IMR-90 (cell line): ENCODE data around the gene C16orf74. TPM values are rescaled to one million over a fixed set of nuclear protein-coding genes. Genes with fewer than 3 reads are reported as not detected.

Experiments used
- ATAC-seq: fragments of 200-7000 bp; cut with Tn5 transposase; 2 replicates; pipeline ENCODE4 v1.9.1; 2020; ENCODE audit warnings: low read depth, mild to moderate bottlenecking, moderate library complexity
- BruUV-seq: library from RNA; stranded (reverse); fragments of 400-500 nt; replicated peaks from 2 replicates; lab custom pipeline; 2021; lab: Mats Ljungman, UMichigan
- CTCF ChIA-PET: fragments of 300-600 bp; formaldehyde crosslinking; extraction: SDS; loops from one replicate; lab custom pipeline; 2021; ENCODE audit warnings: antibody characterized with exemption; lab: Yijun Ruan, JAX
- POLR2A ChIA-PET: fragments of 300-600 bp; sonication (Branson Sonifier 250); formaldehyde crosslinking; loops from one replicate; lab custom pipeline; 2022; ENCODE audit warnings: antibody characterized with exemption; ENCODE audit not compliant: unreplicated experiment; lab: Charles Lee
- DNase-seq: peaks from one replicate; pipeline ENCODE4 v3.0.0; 2013
- H2AFZ ChIP-seq: replicated peaks from 2 replicates; pipeline ENCODE3; 2013; ENCODE audit warnings: low read length, mild to moderate bottlenecking; ENCODE audit not compliant: poor library complexity
- H2AK5ac ChIP-seq: 2 replicates; pipeline ENCODE4 v1.6.1; 2013; ENCODE audit warnings: low read depth, low read length, inconsistent platforms
- H2AK9ac ChIP-seq: replicated peaks from 2 replicates; pipeline ENCODE3; 2013; ENCODE audit warnings: mild to moderate bottlenecking, low read depth, low read length, moderate library complexity; ENCODE audit not compliant: poor library complexity
- H2BK120ac ChIP-seq: 2 replicates; pipeline ENCODE4 v1.6.1; 2013; ENCODE audit warnings: low read depth, low read length, inconsistent platforms
- H2BK15ac ChIP-seq: 3 replicates; pipeline ENCODE4 v1.6.1; 2013; ENCODE audit warnings: low read depth, low read length, inconsistent platforms
- H2BK20ac ChIP-seq: 2 replicates; pipeline ENCODE4 v1.6.1; 2013; ENCODE audit warnings: low read depth, mild to moderate bottlenecking, inconsistent platforms, low read length, moderate library complexity
- H2BK5ac ChIP-seq: 2 replicates; pipeline ENCODE4 v1.6.1; 2013; ENCODE audit warnings: mild to moderate bottlenecking, low read depth, low read length, inconsistent platforms; ENCODE audit not compliant: poor library complexity, severe bottlenecking
- H3K14ac ChIP-seq: replicated peaks from 2 replicates; pipeline ENCODE4 v1.6.1; 2013; ENCODE audit warnings: low read depth, low read length, inconsistent platforms
- H3K18ac ChIP-seq: 2 replicates; pipeline ENCODE4 v1.6.1; 2013; ENCODE audit warnings: low read depth, low read length, control low read depth
- H3K23ac ChIP-seq: 2 replicates; pipeline ENCODE4 v1.6.1; 2013; ENCODE audit warnings: low read depth, low read length, inconsistent platforms
- H3K27ac ChIP-seq: 2 replicates; pipeline ENCODE4 v1.5.1; 2013; ENCODE audit warnings: mild to moderate bottlenecking, control low read depth, low read length; ENCODE audit not compliant: insufficient read depth
- H3K27me3 ChIP-seq: 2 replicates; pipeline ENCODE4 v1.6.1; 2013; ENCODE audit warnings: low read length; ENCODE audit not compliant: control insufficient read depth, insufficient read depth
- H3K36me3 ChIP-seq: 2 replicates; pipeline ENCODE4 v1.6.1; 2013; ENCODE audit warnings: low read length, mixed read lengths; ENCODE audit not compliant: control insufficient read depth, insufficient read depth
- H3K4ac ChIP-seq: 2 replicates; pipeline ENCODE4 v1.6.1; 2013; ENCODE audit warnings: low read depth, low read length, inconsistent platforms
- H3K4me1 ChIP-seq: 2 replicates; pipeline ENCODE4 v1.6.1; 2013; ENCODE audit warnings: low read length, mixed read lengths; ENCODE audit not compliant: control insufficient read depth, insufficient read depth
- H3K4me2 ChIP-seq: 2 replicates; pipeline ENCODE4 v1.6.1; 2013; ENCODE audit warnings: low read depth, mild to moderate bottlenecking, control low read depth, low read length, moderate library complexity
- H3K4me3 ChIP-seq: 2 replicates; pipeline ENCODE4 v1.5.1; 2013; ENCODE audit warnings: low read depth, mild to moderate bottlenecking, control low read depth, low read length, moderate library complexity; ENCODE audit not compliant: insufficient read depth
- H3K56ac ChIP-seq: 2 replicates; pipeline ENCODE4 v1.6.1; 2013; ENCODE audit warnings: low read length, inconsistent platforms; ENCODE audit not compliant: insufficient read depth; ENCODE audit errors: extremely low read depth
- H3K79me1 ChIP-seq, 2 experiments: 2 replicates each; pipeline ENCODE4 v1.6.1; 2013; ENCODE audit warnings: low read length in 2 of 2, inconsistent platforms in 1 of 2, low read depth in 1 of 2
- H3K9ac ChIP-seq: 2 replicates; pipeline ENCODE4 v1.6.1; 2013; ENCODE audit warnings: low read depth, low read length, control low read depth
- H3K9me1 ChIP-seq: 2 replicates; pipeline ENCODE4 v1.6.1; 2013; ENCODE audit warnings: low read length, inconsistent platforms; ENCODE audit not compliant: insufficient read depth
- H3K9me3 ChIP-seq: 2 replicates; pipeline ENCODE4 v1.6.1; 2013; ENCODE audit warnings: low read length; ENCODE audit not compliant: control insufficient read depth, insufficient read depth
- H4K20me1 ChIP-seq: 2 replicates; pipeline ENCODE4 v1.6.1; 2013; ENCODE audit warnings: low read length, inconsistent platforms; ENCODE audit not compliant: insufficient read depth
- H4K5ac ChIP-seq: 2 replicates; pipeline ENCODE4 v1.6.1; 2013; ENCODE audit warnings: mild to moderate bottlenecking, low read depth, low read length, control low read depth
- H4K8ac ChIP-seq, 2 experiments: 2 replicates each; pipeline ENCODE4 v1.6.1; 2013; ENCODE audit warnings: low read depth in 2 of 2, low read length in 2 of 2, control low read depth in 1 of 2, inconsistent platforms in 1 of 2
- H4K91ac ChIP-seq: 2 replicates; pipeline ENCODE4 v1.6.1; 2013; ENCODE audit warnings: low read depth, low read length, inconsistent platforms; ENCODE audit not compliant: insufficient read depth
- BHLHE40 ChIP-seq: fragments of 150-350 bp; IDR thresholded peaks from 2 replicates; pipeline ENCODE4 v1.6.1; 2016; ENCODE audit warnings: mild to moderate bottlenecking, low read depth, low read length
- CHD1 ChIP-seq: IDR thresholded peaks from 2 replicates; pipeline ENCODE4 v1.6.1; 2012; ENCODE audit warnings: low read depth, low read length, improper control_type of control experiment
- FOS ChIP-seq: fragments of 150-350 bp; IDR thresholded peaks from 2 replicates; pipeline ENCODE4 v1.6.1; 2016; ENCODE audit warnings: low read depth, low read length
- MAFK ChIP-seq: IDR thresholded peaks from 2 replicates; pipeline ENCODE4 v1.6.1; 2012; ENCODE audit warnings: low read depth, low read length, improper control_type of control experiment
- MAZ ChIP-seq: IDR thresholded peaks from 2 replicates; pipeline ENCODE4 v1.6.1; 2012; ENCODE audit warnings: low read depth, mild to moderate bottlenecking, low read length, improper control_type of control experiment, moderate library complexity, borderline replicate concordance
- MXI1 ChIP-seq: IDR thresholded peaks from 2 replicates; pipeline ENCODE4 v1.6.1; 2012; ENCODE audit warnings: low read depth, mild to moderate bottlenecking, low read length, moderate library complexity, borderline replicate concordance
- NFE2L2 ChIP-seq: fragments of 150-350 bp; IDR thresholded peaks from 2 replicates; pipeline ENCODE4 v1.6.1; 2016; ENCODE audit warnings: low read depth, mild to moderate bottlenecking, low read length
- RAD21 ChIP-seq: IDR thresholded peaks from 2 replicates; pipeline ENCODE4 v1.6.1; 2012; ENCODE audit warnings: low read length, improper control_type of control experiment
- RCOR1 ChIP-seq: IDR thresholded peaks from 2 replicates; pipeline ENCODE4 v1.6.1; 2012; ENCODE audit warnings: mild to moderate bottlenecking, low read length, improper control_type of control experiment; ENCODE audit not compliant: insufficient replicate concordance
- RFX5 ChIP-seq: IDR thresholded peaks from 2 replicates; pipeline ENCODE4 v1.8.0; 2012; ENCODE audit warnings: low read depth, mild to moderate bottlenecking, low read length, moderate library complexity
- SMC3 ChIP-seq: fragments of 150-350 bp; IDR thresholded peaks from 2 replicates; pipeline ENCODE4 v1.6.1; 2016; ENCODE audit warnings: low read depth, mild to moderate bottlenecking, antibody characterized with exemption, low read length, moderate library complexity
- WGBS, 2 experiments: methylation state at CpG; one replicate each; pipeline versions ENCODE4 v1.1.5 to v1.1.7; 2013; ENCODE audit warnings: missing lambda C conversion rate in 2 of 2; ENCODE audit not compliant: insufficient read length in 1 of 2; ENCODE audit errors: extremely low coverage in 2 of 2; 5-methylcytosine and 5-hydroxymethylcytosine counted together
- dilution Hi-C: fragments of 300-500 bp; cut with HindIII; formaldehyde crosslinking; loops from one replicate; pipeline ENCODE4 v1.14.3; 2018; ENCODE audit warnings: low sequenced_read_pairs; ENCODE audit not compliant: unreplicated experiment
- in situ Hi-C: fragments of 300-500 bp; cut with MboI; formaldehyde crosslinking; loops from 3 replicates; pipeline ENCODE4 v1.14.3; 2019; ENCODE audit warnings: low sequenced_read_pairs, inconsistent platforms, mixed read lengths
- intact Hi-C: fragments of 100-400 bp; cut with micrococcal nuclease; formaldehyde crosslinking; loops from 2 replicates; pipeline ENCODE4 v1.10.0; 2022
- polyA plus RNA-seq, 3 experiments: library from polyadenylated mRNA; depleted of rRNA; stranded (reverse); fragments of >200 nt; gene quantifications; 2 replicates each; pipeline ENCODE4 v1.2.3, GENCODE V29; 2012; ENCODE audit warnings: low replicate concordance in 1 of 3
- total RNA-seq: library from RNA; depleted of rRNA; stranded (reverse); fragments of >200 nt; gene quantifications from 2 replicates; pipeline ENCODE4 v1.2.3, GENCODE V29; 2012
- TF ChIP-seq, protein P1 (sequence below): fragments of 150-350 bp; IDR thresholded peaks from 2 replicates; pipeline ENCODE4 v1.6.1; 2017; ENCODE audit warnings: mild to moderate bottlenecking, antibody characterized with exemption, low read length, low read depth
- TF ChIP-seq, protein P2 (sequence below): conservative IDR thresholded peaks from 2 replicates; pipeline ENCODE4 v1.5.1; 2012; ENCODE audit warnings: mild to moderate bottlenecking, low read depth, low read length, improper control_type of control experiment

C16orf74 gene
- total and polyA plus RNA-seq, 2 of the 4 experiments (the other 2 are of a cell fraction) = 4.5 to 12.2 TPM

DNA sequence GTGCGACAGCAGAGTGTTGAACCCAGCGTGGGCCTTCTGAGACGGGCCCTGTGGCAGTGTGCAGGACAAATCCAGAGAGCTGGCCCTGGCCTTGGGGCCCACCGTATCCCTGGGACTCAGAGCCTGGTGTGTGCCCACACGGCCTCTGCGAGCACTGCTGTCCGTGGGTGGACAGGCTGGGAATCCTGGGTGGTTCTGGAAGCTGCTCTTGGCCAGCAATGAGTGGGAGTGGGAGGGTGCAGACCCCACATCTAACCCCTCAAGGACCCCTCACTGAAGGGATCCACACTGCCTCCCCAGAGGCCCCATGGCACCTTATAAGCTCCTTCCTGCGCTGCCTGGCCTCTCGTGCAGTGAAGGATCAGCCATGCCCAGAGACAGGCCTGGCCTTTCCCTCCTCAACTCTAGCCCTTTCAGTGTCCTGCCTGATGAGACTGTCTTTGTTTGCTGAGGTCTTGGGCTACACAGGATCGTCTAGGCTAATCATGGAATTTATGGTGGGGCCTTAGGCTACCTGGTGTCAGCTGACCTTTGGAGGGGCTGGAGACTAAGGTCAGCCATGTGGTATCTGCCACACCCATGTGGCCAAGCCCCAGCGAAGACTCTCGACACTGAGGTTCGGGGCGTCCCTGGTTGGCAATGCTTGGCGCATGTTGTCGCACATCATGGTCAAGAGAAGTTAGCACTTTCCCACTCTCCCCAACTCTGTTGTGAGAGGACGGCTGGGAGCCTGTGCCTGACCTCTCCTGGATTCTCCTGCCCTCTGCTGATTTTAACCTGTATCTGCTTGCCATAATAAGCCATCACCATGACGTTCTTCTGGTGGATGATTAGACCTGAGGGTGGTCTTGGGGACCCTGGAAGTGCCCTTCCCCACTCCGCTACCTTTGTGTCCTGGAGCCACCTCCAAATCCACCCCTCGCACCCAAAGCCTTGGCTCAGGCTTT is 45.7 kb downstream of the C16orf74 start:
- no peaks in the 10 kb centered on the region for H3K27me3 ChIP-seq
- H2BK5ac ChIP-seq = no peak overlapping the region
- peaks cover 5% of the 10 kb centered on the region for H3K9me1 ChIP-seq
- H3K79me1 ChIP-seq = no peaks in the 10 kb centered on the region
- peaks cover 2% of the 10 kb centered on the region; the same call in 1 of the 2 replicates for H3K9me3 ChIP-seq
- H4K20me1 ChIP-seq = no peaks in the 10 kb centered on the region; the same call in 1 of the 2 replicates
- WGBS, 2 experiments = 95% methylated on average over 3 of the region's 20 CpGs; no CpG with 5 or more reads in 1 of the 2 experiments
- in situ Hi-C loops (no loop called here), intact Hi-C loops (no loop called here), dilution Hi-C loops (no loop called here)
- H2AK9ac ChIP-seq = no peak overlapping the region
- no peak overlapping the region for H3K4me3 ChIP-seq
- H3K23ac ChIP-seq = no peak overlapping the region
- H2AFZ ChIP-seq = no peak overlapping the region
- H3K18ac ChIP-seq = no peak overlapping the region
- POLR2A ChIA-PET = no interaction called here
- H3K36me3 ChIP-seq = peaks cover 2% of the 10 kb centered on the region
- no peak overlapping the region for H3K27ac ChIP-seq
- H3K4me2 ChIP-seq = no peak overlapping the region
- H4K91ac ChIP-seq = no peak overlapping the region
- H3K56ac ChIP-seq = no peak overlapping the region; the same call in 1 of the 2 replicates
- H2AK5ac ChIP-seq = no peak overlapping the region
- no peak overlapping the region for H3K4ac ChIP-seq
- H2BK120ac ChIP-seq = no peak overlapping the region
- no peak overlapping the region for H4K8ac ChIP-seq
- H4K5ac ChIP-seq = no peak overlapping the region
- ATAC-seq (no peak), DNase-seq (no peak)
- H3K14ac ChIP-seq = no peak overlapping the region
- H3K4me1 ChIP-seq = no peaks in the 10 kb centered on the region
- no peak overlapping the region for H2BK15ac ChIP-seq
- H3K9ac ChIP-seq = no peak overlapping the region
- H2BK20ac ChIP-seq = no peak overlapping the region
- no TSS peak for BruUV-seq
- CTCF ChIA-PET = interaction anchor here (1.8 kb wide), 1 partner anchor 10 kb away, joined by 4 read pairs; no protein-coding TSS in a partner anchor
- TF ChIP-seq MAZ = no peak
- no peak for TF ChIP-seq CHD1
- no peak for TF ChIP-seq MAFK
- no peak for TF ChIP-seq MXI1
- TF ChIP-seq, protein P1, sequence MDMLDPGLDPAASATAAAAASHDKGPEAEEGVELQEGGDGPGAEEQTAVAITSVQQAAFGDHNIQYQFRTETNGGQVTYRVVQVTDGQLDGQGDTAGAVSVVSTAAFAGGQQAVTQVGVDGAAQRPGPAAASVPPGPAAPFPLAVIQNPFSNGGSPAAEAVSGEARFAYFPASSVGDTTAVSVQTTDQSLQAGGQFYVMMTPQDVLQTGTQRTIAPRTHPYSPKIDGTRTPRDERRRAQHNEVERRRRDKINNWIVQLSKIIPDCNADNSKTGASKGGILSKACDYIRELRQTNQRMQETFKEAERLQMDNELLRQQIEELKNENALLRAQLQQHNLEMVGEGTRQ = no peak
- TF ChIP-seq, protein P2, sequence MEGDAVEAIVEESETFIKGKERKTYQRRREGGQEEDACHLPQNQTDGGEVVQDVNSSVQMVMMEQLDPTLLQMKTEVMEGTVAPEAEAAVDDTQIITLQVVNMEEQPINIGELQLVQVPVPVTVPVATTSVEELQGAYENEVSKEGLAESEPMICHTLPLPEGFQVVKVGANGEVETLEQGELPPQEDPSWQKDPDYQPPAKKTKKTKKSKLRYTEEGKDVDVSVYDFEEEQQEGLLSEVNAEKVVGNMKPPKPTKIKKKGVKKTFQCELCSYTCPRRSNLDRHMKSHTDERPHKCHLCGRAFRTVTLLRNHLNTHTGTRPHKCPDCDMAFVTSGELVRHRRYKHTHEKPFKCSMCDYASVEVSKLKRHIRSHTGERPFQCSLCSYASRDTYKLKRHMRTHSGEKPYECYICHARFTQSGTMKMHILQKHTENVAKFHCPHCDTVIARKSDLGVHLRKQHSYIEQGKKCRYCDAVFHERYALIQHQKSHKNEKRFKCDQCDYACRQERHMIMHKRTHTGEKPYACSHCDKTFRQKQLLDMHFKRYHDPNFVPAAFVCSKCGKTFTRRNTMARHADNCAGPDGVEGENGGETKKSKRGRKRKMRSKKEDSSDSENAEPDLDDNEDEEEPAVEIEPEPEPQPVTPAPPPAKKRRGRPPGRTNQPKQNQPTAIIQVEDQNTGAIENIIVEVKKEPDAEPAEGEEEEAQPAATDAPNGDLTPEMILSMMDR = no peak
- no peak for TF ChIP-seq RFX5
- no peak for TF ChIP-seq SMC3
- TF ChIP-seq RAD21 = no peak
- no peak for TF ChIP-seq FOS
- no peak for TF ChIP-seq NFE2L2
- TF ChIP-seq BHLHE40 = no peak
- no peak for TF ChIP-seq RCOR1
